DMS79 (cell line): ENCODE measurements around the gene HSPB2.

Experiments
- DNase-seq: peaks from one replicate; lab custom pipeline; 2025; lab: John Stamatoyannopoulos, UW

HSPB2 gene

DNA sequence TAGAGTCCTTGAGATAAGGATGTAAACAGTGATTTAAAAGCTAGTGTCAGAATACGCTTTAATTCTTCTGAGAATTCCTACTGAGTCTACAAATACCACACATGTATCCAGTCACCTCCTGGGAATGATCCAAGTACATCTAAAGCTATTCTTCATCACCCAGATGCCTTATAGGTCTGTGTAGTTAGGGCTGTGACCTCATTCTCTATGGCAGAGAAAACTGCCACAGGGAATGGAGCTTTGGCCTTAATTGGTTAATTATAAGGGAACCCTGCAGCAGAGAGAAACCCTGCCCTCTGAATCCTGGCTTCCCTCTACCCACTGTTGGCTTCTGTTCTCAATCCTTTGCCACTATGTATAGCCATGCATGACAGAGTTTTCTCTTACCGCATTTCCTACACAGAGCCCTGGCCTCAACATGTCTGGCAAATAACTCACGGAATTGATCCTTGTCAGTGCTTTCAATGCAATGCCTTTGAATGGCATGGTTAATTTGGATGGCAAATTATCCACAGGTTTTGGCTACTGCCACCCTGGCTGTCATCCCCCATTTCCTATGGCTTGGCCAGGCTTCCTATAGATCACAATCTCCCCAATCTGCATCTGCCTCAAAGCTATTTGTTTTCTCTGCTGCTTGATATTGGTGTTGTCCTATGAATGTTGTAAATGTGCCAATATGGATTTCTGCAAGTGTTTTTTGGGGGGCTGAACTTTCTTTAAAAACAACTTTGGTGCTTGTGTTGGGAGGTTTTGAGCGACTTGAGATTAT lies 27.5 kb downstream of the HSPB2 start:
- DNase-seq: no peak

GRCh38 chr11:111941963-111942362 lies 29.4 kb downstream of the HSPB2 start:
- DNase-seq: no peak

DNA sequence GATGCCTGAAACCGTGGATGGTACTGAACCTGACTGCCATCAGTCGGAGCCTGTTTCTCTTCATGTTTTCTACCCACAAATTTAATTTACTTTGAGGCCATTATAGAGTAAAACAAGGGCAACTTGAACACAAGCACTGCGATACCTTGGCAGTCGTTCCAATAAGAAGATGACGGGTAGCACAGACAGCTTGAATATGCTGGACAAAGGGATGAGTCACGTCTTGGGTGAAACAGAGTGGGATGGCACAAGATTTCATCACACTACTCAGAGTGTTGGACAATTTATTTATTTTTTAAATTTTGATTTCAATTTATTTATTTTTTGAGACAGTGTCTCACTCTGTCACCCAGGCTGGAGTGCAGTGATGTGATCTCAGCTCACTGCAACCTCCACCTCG lies 30.3 kb downstream of the HSPB2 start:
- no peak for DNase-seq

DNA sequence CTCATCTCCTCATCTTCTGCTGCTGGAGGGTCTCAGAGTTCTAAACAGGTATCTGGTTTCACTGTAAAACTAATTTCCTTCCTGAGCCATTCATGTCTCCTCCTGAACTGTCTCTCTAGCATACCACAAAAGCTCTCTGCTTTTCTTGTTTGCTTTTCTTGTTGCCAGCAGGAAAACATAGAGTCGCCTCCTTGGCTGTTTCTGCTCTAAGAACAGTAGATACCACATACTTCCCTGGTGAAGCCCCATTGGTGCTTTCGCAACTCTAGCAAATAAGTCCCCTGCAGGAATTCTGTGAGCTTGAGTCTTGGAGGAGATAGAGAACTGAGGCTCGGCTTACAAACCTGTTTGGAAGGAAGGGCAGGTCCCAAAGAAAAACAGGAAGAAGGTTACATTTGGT lies 31.6 kb downstream of the HSPB2 start:
- no peak for DNase-seq

GRCh38 chr11:111944651-111945051 lies 32.1 kb downstream of the HSPB2 start:
- no peak for DNase-seq

DNA sequence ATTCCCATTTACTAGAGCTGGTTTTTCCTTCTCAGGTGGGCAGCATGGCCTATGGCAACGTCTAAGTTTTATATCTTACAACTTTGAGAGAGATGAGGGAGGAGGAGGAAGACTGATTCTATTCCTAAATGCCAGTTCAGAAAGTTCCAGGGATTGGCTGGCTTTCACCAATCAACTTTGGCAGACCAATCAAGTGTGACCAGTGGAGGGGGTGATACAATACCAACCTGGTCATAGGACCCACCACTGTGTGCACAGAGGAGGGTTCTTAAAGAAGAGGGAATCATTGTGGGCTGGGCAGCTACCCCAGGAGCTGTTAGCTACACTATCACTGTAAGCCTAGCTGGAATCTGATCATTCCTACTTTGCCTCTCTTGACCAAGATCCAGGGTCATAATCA lies 32.7 kb downstream of the HSPB2 start:
- no peak for DNase-seq

GRCh38 chr11:111946499-111946898 lies 34.0 kb downstream of the HSPB2 start:
- no peak for DNase-seq

GRCh38 chr11:111947143-111947542 lies 34.6 kb downstream of the HSPB2 start:
- no peak for DNase-seq

DNA sequence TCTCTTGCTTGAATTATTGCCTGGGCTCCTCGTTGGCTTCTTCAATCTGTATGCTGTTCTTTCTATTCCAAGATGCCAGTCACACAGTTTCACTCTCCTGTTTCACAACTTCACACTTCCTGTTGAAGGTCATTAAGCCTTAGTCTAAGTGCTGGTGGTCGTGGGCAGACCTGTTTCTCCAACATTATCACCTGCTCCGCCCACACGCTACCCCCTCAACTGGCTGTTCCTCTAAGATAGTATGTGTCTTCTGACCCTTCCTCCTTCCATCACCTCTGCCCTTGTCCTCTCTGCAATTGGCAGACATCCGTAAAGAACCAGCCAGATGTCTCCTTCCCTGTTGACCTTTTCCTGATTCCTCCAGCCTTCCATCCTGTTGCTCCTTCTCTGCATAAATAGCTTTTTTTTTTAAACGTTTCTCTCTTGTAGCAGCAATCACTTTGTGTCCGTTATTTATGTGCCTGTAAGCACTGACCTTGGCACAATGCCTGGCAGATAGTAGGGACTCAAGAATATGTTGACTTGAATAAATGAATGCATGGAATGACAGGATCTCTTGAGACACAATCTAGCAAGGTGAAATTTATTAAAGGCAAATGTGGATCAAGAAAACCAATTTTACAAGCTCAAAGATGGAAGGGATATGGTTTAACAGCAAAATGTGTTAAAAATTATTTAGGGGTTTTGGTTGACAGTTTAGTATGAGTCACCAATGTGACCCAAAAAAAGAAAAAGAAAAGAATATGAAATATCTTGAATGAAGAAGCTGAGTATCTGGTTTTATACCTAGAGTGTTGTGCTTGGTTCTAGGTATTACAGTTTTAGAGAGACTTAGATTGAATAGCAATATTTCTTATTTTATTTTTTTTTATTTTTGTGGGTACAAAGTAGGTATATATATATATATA lies 37.2 kb downstream of the HSPB2 start:
- DNase-seq: no peak

DNA sequence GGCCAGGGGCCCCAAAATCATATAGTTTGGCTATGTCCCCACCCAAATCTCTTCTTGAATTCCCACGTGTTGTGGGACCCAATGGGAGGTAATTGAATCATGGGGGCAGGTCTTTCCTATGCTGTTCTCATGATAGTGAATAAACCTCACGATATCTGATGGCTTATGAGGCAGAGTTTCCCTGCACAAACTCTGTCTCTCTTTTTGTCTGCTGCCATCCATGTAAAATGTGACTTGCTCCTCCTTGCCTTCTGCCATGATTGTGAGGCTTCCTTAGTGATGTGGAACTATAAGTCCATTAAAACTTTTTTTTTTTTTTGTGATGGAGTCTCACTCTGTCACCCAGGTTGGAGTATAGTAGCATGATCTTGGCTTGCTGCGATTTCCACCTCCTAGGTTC lies 39.0 kb downstream of the HSPB2 start:
- DNase-seq: no peak

GRCh38 chr11:111954154-111954553 lies 41.6 kb downstream of the HSPB2 start:
- no peak for DNase-seq

DNA sequence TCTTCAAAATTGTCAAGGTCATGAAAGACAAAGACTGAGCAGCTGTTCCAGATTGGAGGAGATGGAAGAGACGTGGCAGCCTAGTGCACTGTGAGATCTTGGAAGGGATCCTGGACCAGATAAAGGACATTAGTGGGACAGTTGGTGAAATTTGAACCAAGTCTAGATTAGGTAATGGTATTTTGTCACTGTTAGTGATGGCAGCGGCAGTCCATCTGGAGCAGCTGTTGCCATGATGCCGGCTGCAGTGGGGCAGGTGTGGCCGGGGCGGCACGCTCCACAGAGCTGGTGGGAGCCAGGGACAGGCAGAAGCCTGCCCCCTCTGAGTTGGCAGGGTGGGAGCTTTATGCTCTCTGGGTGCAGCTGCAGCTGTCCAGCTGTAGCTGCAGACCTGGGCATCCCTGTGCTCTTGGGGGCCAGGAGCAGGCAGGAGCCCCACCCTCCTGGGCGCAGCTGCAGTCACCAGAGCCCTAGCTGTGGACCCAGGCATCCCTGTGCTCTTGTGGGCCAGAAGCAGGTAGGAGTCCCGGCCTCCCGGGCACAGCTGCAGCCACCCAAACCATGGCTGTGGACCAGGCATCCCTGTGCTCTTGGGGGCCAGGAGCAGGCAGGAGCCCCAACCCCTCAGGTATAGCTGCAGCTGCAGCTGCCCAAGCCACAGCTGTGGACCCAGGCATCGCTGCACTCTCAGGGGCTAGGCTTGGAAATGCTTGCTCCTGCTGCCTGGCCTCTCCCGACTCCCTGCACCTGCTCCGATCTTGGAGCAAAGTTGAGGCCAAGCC lies 45.3 kb downstream of the HSPB2 start:
- no peak for DNase-seq

- no peak for DNase-seq
These were observed 48.4 kb downstream of the HSPB2 start for GRCh38 chr11:111960916-111961315.

DNA sequence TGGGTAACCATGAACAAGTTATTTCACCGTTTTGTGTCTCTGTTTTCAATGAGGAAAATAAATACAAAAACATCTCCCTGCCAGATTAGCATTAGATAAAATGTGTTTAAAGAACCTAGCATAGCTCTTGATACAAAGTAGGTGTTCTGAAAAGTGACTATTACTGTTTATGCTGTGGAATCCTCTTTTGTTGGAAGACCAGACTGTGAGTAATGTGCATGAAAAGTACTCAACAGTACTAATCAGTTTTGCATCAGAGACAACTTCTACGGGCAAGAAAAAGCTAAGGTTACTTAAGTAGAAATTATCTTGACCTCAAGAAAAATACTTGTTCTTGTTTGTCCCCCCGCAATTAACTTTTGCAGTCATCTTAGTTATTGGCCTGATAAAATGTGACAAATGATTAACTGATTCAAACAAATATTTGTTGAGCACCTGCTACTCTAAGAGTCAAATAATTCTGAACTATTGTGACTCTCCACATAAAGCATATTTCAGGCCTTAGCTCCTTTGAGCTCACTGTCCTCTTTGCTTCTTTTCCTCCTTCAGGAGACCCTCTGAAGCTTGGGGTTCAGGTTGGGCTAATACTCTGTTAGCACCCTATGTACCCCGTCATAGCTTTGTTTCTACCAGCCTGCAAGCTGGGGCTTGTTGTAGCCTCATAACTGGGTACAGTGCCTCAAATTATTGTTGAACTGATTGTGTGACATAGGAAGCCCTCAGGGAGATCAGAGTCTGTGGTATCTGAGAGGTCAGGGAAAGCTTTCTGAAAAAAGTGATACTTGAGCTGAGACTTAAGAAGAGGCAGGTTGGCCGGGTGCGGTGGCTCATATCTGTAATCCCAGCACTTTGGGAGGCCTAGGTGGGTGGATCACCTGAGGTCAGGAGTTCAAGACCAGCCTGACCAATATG lies 49.1 kb downstream of the HSPB2 start:
- DNase-seq: no peak
